Measurements from ENCODE around the gene ZNF584.
"Not testable (repeated sequence)": the region's sequence is repeated elsewhere in the genome, so short reads cannot be mapped to it uniquely, and the experiment has no call there.

The ZNF584 gene

GRCh38 chr19:58367698-58368454 lies 40.6 kb upstream of the ZNF584 start:
- TF ChIP-seq CTCF (conservative IDR thresholded peaks at IDR 0.05; ENCODE audit: low read depth), result no peak
- no peak for DNase-seq (ENCODE audit: low spot score)
- H3K27ac ChIP-seq, result no peak overlapping the region
- POLR2A ChIA-PET (ENCODE audit: low non-redundant PET), result no interaction called here
- CTCF ChIA-PET, result no interaction called here

GRCh38 chr19:58368561-58369360 lies 39.7 kb upstream of the ZNF584 start:
- CTCF ChIA-PET, result no interaction called here
- H3K27ac ChIP-seq, result no peak overlapping the region
- no peak for DNase-seq (ENCODE audit: low spot score)
- no peak for TF ChIP-seq CTCF (conservative IDR thresholded peaks at IDR 0.05; ENCODE audit: low read depth)
- POLR2A ChIA-PET (ENCODE audit: low non-redundant PET), result interaction anchor here (1.1 kb wide), 1 partner anchor 42 kb away, joined by 3 read pairs; the partner anchor contains the start of gene ZSCAN22

- H3K27ac ChIP-seq, result no peak overlapping the region
- POLR2A ChIA-PET (ENCODE audit: low non-redundant PET), result no interaction called here
- no peak for DNase-seq (ENCODE audit: low spot score)
- CTCF ChIA-PET, result interaction anchor here (0.7 to 0.8 kb wide), 2 partner anchors 23 to 782 kb away, joined by 4 read pairs; no protein-coding TSS in a partner anchor
- TF ChIP-seq CTCF (conservative IDR thresholded peaks at IDR 0.05; ENCODE audit: low read depth), result no peak
Measured at GRCh38 chr19:58372311-58373133, 35.9 kb upstream of the ZNF584 start.

- TF ChIP-seq CTCF (conservative IDR thresholded peaks at IDR 0.05; ENCODE audit: low read depth), result no peak
- H3K27ac ChIP-seq, result no peak overlapping the region
- DNase-seq (ENCODE audit: low spot score), result no peak
- ChIA-PET CTCF (no interaction called here), POLR2A (ENCODE audit: low non-redundant PET) (interaction anchor here (1.0 kb wide), 1 partner anchor 14 kb away, joined by 4 read pairs; no protein-coding TSS in a partner anchor)
Measured at GRCh38 chr19:58374200-58374599, 34.2 kb upstream of the ZNF584 start.

GRCh38 chr19:58376724-58377123 lies 31.7 kb upstream of the ZNF584 start:
- H3K27ac ChIP-seq; DNase-seq (ENCODE audit: low spot score); CTCF ChIA-PET: not testable (repeated sequence)
- POLR2A ChIA-PET (ENCODE audit: low non-redundant PET), result interaction anchor here (0.6 to 0.7 kb wide), 2 partner anchors 52 to 157 kb away, joined by 3 to 5 read pairs; no protein-coding TSS in a partner anchor

GRCh38 chr19:58379246-58379645 lies 29.2 kb upstream of the ZNF584 start:
- TF ChIP-seq CTCF (conservative IDR thresholded peaks at IDR 0.05; ENCODE audit: low read depth), result no peak
- ChIA-PET POLR2A (ENCODE audit: low non-redundant PET) (interaction anchor here (0.6 to 0.8 kb wide), 2 partner anchors 14 to 146 kb away, joined by 3 read pairs; no protein-coding TSS in a partner anchor), CTCF (no interaction called here)
- peak overlapping the region; percentile 98; the same call in 1 of the 2 replicates for H3K27ac ChIP-seq
- no peak for DNase-seq (ENCODE audit: low spot score)

Data from RWPE1 (cell line).